NCI-H1048 (cell line): Measurements from ENCODE around the gene MITF.
"Not testable (repeated sequence)": the region's sequence is repeated elsewhere in the genome, so short reads cannot be mapped to it uniquely, and the experiment has no call there.

ENCODE experiments used
- DNase-seq: peaks from one replicate; lab custom pipeline; 2025; lab: John Stamatoyannopoulos, UW

The MITF gene

GRCh38 chr3:69791106-69791505, 51.8 kb downstream of the MITF start:
- no peak for DNase-seq

- no peak for DNase-seq
Measured at GRCh38 chr3:69791919-69792399, 52.7 kb downstream of the MITF start.

- not testable (repeated sequence) for DNase-seq
Measured at GRCh38 chr3:69796126-69796525, 56.9 kb downstream of the MITF start.

- no peak for DNase-seq
Measured at GRCh38 chr3:69803681-69804270, 64.5 kb downstream of the MITF start.

GRCh38 chr3:69805491-69805890, 66.2 kb downstream of the MITF start:
- no peak for DNase-seq

- no peak for DNase-seq
Measured at GRCh38 chr3:69806735-69807438, 67.6 kb downstream of the MITF start.

- DNase-seq = no peak
Measured at GRCh38 chr3:69807674-69808073, 68.4 kb downstream of the MITF start.

- no peak for DNase-seq
Measured at GRCh38 chr3:69809076-69809835, 70.0 kb downstream of the MITF start.

- no peak for DNase-seq
Measured at GRCh38 chr3:69811452-69812401, 72.5 kb downstream of the MITF start.

- DNase-seq = no peak
Measured at GRCh38 chr3:69815970-69816369, 76.7 kb downstream of the MITF start.

GRCh38 chr3:69817988-69818387, 78.7 kb downstream of the MITF start:
- DNase-seq = no peak

GRCh38 chr3:69819282-69819681, 80.0 kb downstream of the MITF start:
- DNase-seq = no peak

GRCh38 chr3:69821133-69821532, 81.9 kb downstream of the MITF start:
- no peak for DNase-seq

- DNase-seq = no peak
Measured at GRCh38 chr3:69823743-69824142, 84.5 kb downstream of the MITF start.

GRCh38 chr3:69825446-69825845, 86.2 kb downstream of the MITF start:
- DNase-seq = no peak

GRCh38 chr3:69827127-69827526, 87.9 kb downstream of the MITF start:
- no peak for DNase-seq

- DNase-seq = no peak
Measured at GRCh38 chr3:69828817-69829216, 89.6 kb downstream of the MITF start.

- no peak for DNase-seq
Measured at GRCh38 chr3:69830147-69830546, 90.9 kb downstream of the MITF start.

GRCh38 chr3:69831737-69832136, 92.5 kb downstream of the MITF start:
- no peak for DNase-seq

- no peak for DNase-seq
Measured at GRCh38 chr3:69833591-69833990, 94.3 kb downstream of the MITF start.

- DNase-seq = no peak
Measured at GRCh38 chr3:69838217-69838616, 99.0 kb downstream of the MITF start.
